NCI-H2196 treated with DMSO at 0.1 percent for 48 hours (cell line): ENCODE data around the gene FRMPD4.

ENCODE experiments used
- DNase-seq: peaks from one replicate; lab custom pipeline; 2025; ENCODE audit not compliant: unreplicated experiment; lab: John Stamatoyannopoulos, UW

FRMPD4 gene

DNA sequence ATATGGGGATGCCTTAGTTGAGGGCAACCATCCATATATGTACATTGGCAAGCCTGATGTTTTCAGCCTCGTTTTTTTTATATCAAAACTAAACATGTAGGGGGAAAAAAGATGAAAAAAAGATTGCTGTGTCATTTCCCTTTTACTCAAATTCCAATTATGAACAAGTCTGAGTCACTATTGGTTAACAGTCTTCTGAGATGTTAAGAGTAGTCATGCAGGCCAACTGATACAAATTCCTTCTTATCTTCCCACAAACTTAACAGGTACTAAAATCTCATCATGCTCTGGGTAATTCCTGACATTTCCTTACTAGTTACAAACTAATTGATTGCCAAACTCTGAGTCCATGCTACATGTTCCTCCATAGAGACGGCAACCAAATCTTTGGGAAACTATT, 222.1 kb downstream of the FRMPD4 start:
- DNase-seq = no peak

- no peak for DNase-seq
These were observed 222.8 kb downstream of the FRMPD4 start for GRCh38 chrX:12360986-12361598.

DNA sequence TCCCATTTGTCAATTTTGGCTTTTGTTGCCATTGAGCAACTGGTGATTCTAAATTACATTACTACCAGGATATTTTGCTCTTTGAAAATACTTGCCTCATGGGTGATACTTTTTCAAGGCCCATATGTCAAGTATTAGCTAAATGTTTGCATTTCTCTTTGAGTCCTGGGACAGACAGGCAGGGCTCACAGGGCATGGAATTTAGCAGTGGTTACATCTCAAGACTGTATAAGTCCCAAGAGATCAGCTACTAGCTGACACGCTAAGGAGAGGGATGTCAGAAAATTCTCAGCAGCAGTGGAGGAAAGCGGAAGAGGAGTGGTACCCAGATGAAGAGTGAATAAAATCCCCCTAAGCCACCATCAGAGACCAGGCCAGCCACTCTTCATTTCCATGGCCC, 224.9 kb downstream of the FRMPD4 start:
- no peak for DNase-seq

DNA sequence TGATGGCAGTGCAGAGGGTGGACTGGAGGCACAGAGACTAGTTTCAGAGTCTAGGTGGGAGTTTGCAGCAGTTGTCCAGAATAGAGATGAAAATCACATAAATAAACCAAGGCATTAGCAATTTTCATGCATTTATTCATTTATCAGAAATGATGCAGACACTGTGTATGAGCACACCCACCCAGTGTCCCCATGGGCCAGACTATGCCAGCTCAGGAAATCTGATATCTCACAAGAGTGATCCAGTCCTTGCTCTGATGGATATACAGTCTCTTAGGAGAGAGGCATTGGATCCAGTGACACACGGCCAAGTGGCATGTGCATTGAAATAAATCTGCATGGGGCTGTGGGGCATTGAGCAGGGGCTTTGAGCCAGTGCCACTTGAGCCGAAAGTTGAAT, 228.2 kb downstream of the FRMPD4 start:
- DNase-seq = no peak

- DNase-seq = no peak
These were observed 229.0 kb downstream of the FRMPD4 start for GRCh38 chrX:12367254-12367653.

GRCh38 chrX:12370497-12370986, 232.3 kb downstream of the FRMPD4 start:
- DNase-seq = no peak

DNA sequence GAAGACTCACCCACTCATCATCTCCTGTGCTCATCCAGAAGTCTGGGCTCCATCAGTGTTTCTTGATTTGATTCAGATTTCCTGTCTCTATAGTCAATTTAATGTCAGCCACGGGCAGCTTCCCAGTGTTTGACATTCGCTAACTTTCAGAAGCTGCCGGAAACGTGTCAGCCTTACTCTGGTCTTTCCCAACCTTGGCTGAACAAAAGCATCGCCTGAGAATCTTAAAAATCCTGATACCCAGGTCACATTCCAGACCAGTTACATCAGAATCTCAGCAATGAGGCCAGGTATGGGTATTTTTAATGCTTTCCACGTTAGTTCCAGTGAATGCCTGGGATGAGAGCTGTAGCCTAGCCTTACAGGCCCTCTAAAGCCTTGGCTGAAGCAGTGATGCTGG, 233.8 kb downstream of the FRMPD4 start:
- DNase-seq = no peak

- DNase-seq = no peak
These were observed 236.0 kb downstream of the FRMPD4 start for GRCh38 chrX:12374286-12374685.

DNA sequence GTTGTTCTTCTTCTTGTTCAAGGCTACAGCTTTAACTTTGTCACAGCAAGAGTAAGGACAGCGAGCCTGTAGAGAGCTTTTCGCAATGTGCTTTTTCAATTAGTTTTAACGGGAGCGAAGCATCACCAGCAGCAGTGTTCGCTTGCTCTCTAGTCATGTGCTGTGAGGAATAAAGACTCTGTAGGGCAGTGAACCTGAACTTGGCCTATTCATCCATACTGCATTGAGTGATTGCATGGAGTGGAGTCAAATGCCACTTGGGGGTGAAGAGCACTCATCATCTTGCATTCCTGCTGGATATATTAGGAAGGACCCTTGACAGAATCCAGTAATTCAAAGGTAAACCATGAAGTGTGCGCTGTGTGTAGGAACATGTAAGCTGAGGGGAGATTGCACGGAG, 240.0 kb downstream of the FRMPD4 start:
- DNase-seq = no peak

GRCh38 chrX:12378706-12379105, 240.4 kb downstream of the FRMPD4 start:
- DNase-seq = no peak

- DNase-seq = no peak
These were observed 241.4 kb downstream of the FRMPD4 start for GRCh38 chrX:12379671-12380070.

DNA sequence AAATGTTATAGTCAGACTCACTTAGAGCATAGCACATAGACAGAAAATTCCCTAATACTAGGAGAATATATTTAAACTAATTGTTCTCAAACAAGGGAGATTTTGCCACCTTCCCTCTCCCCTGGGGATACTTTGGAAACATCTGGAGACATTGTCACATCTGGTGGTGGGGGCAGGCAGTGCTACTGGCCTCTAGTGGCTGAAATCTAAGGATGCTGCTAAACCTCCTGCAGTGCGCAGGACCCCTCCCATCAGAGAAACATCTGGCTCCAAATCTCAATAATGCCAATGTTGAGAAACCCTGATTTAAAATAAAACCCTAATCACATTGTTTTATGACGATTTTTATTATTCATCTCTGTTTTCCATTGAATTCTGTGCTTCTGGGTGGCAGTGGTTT, 244.9 kb downstream of the FRMPD4 start:
- DNase-seq = no peak

DNA sequence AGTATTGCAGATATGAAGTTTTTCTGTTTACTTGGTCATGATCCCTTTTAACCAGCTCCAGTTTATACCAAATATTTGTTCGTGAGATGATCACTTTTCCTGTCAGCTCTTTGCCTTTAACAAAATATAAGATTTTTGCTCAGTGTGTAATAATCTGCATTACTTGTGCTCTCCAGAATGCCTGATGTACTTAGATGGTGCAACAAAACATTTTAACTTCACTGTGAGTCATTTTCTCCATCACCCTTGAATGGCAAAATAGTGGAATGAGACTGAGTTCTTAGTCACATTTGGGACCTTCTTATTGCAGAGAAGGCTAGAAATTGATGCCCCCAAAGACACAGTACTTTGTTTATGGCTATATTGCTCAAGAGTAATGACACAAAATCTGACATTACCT, 252.0 kb downstream of the FRMPD4 start:
- no peak for DNase-seq

- DNase-seq = no peak
These were observed 258.3 kb downstream of the FRMPD4 start for GRCh38 chrX:12396584-12396983.

DNA sequence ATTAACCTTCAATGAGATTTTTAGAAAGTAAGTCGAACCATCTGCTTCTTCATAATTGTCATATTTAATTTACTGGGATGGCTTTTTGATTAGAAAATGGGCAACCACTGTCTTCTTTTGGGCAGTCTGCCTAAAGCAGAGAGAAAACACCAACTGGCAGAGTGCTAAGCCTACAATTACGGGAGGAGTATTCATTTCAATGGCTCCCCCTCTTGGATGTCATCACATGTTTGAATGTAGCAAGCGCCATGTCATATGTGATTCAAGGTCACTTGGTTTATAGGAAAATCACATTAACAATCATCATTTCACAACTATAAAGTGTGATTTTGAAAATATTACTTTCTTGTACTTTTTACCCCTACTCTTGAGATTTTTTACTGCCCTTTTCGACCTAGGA, 261.9 kb downstream of the FRMPD4 start:
- no peak for DNase-seq

DNA sequence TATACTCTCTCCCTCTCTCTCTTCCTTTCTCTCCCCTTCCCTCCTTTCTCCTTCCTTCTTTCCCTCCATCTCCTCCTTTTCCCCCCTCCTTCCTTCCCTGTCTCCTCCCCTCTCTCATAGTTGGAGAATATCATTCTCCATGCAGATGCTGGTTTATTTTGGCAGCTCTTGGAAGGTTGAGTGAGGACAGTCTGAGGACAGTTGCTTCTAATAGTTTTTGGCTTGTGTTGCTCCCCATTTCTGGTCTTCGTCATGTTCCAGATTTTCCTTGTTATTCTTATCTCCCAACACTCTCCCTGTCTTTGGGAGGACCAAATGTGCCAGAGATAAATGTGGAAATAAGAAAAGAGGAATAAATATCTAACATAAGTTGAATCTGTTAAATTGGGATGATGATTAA, 263.0 kb downstream of the FRMPD4 start:
- no peak for DNase-seq

- DNase-seq = no peak
These were observed 265.3 kb downstream of the FRMPD4 start for GRCh38 chrX:12403474-12404082.

DNA sequence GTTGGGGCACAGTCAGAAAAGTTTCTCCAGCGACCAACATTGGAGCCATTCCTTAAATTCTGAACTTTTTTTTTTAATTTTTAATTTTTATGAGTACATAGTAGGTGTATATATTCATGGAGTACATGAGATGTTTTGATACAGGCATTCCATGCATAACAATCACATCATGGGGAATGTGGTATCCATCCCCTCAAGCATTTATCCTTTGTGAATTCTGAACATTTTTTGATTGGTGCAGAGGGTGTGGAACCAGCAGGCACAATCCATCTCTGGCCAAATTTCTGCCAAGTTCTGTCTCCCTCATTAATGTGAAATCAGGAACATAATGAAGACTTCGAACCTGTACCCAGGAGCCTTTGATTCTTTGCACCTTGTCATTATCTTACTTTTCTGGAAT, 267.0 kb downstream of the FRMPD4 start:
- DNase-seq = no peak

DNA sequence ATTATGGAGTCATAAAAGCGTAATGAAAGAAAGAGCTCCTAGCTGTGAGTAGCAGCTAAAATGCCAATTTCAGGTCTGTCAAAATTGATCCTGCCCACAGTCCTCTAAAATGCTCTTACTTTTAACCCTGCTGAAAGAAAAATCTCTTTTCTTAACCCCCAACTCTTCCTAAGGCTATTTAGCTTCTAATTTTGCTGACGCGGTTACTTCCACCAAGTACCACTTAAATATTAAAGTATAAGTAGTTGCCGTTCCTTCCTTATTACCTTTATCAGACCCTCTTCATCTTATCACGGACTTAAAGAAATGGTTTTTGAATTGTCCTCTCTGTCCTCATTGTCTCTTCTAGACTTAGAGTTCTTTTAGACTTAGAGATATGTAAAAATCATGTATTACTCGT, 272.2 kb downstream of the FRMPD4 start:
- DNase-seq = no peak

GRCh38 chrX:12411831-12412230, 273.6 kb downstream of the FRMPD4 start:
- no peak for DNase-seq

- no peak for DNase-seq
These were observed 274.3 kb downstream of the FRMPD4 start for GRCh38 chrX:12412561-12412960.

GRCh38 chrX:12419591-12419990, 281.3 kb downstream of the FRMPD4 start:
- no peak for DNase-seq

DNA sequence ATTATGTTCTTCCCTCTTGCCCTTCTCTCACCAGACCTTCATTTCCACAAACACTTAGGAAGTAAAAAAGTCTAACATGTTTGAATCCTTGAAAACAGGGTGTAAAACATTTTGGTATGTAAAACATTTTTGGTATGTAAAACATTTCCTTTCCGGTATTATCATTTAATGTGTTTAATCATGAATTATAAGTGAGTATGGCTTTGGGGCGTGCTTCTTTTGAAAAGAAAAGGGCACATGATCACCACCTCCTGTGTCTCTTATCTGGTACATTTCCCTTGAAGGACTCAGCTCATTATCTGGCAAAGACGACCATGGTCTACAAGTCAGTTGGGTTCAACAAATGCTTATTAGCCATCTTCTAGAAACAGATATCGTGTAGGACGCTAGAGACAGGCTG, 283.6 kb downstream of the FRMPD4 start:
- no peak for DNase-seq
